IMR-90 (cell line): Measurements from ENCODE around the gene MTUS2. TPM values are rescaled to one million over a fixed set of nuclear protein-coding genes. Genes with fewer than 3 reads are reported as not detected.

Experiments used
- ATAC-seq: fragments of 200-7000 bp; cut with Tn5 transposase; 2 replicates; pipeline ENCODE4 v1.9.1; 2020; ENCODE audit warnings: low read depth, mild to moderate bottlenecking, moderate library complexity
- BruUV-seq: library from RNA; stranded (reverse); fragments of 400-500 nt; replicated peaks from 2 replicates; lab custom pipeline; 2021; lab: Mats Ljungman, UMichigan
- CTCF ChIA-PET: fragments of 300-600 bp; formaldehyde crosslinking; extraction: SDS; loops from one replicate; lab custom pipeline; 2021; ENCODE audit warnings: antibody characterized with exemption; lab: Yijun Ruan, JAX
- POLR2A ChIA-PET: fragments of 300-600 bp; sonication (Branson Sonifier 250); formaldehyde crosslinking; loops from one replicate; lab custom pipeline; 2022; ENCODE audit warnings: antibody characterized with exemption; ENCODE audit not compliant: unreplicated experiment; lab: Charles Lee
- DNase-seq: peaks from one replicate; pipeline ENCODE4 v3.0.0; 2013
- H2AFZ ChIP-seq: replicated peaks from 2 replicates; pipeline ENCODE3; 2013; ENCODE audit warnings: low read length, mild to moderate bottlenecking; ENCODE audit not compliant: poor library complexity
- H2AK5ac ChIP-seq: 2 replicates; pipeline ENCODE4 v1.6.1; 2013; ENCODE audit warnings: low read depth, low read length, inconsistent platforms
- H2AK9ac ChIP-seq: replicated peaks from 2 replicates; pipeline ENCODE3; 2013; ENCODE audit warnings: mild to moderate bottlenecking, low read depth, low read length, moderate library complexity; ENCODE audit not compliant: poor library complexity
- H2BK120ac ChIP-seq: 2 replicates; pipeline ENCODE4 v1.6.1; 2013; ENCODE audit warnings: low read depth, low read length, inconsistent platforms
- H2BK15ac ChIP-seq: 3 replicates; pipeline ENCODE4 v1.6.1; 2013; ENCODE audit warnings: low read depth, low read length, inconsistent platforms
- H2BK20ac ChIP-seq: 2 replicates; pipeline ENCODE4 v1.6.1; 2013; ENCODE audit warnings: low read depth, mild to moderate bottlenecking, inconsistent platforms, low read length, moderate library complexity
- H2BK5ac ChIP-seq: 2 replicates; pipeline ENCODE4 v1.6.1; 2013; ENCODE audit warnings: mild to moderate bottlenecking, low read depth, low read length, inconsistent platforms; ENCODE audit not compliant: poor library complexity, severe bottlenecking
- H3K14ac ChIP-seq: replicated peaks from 2 replicates; pipeline ENCODE4 v1.6.1; 2013; ENCODE audit warnings: low read depth, low read length, inconsistent platforms
- H3K18ac ChIP-seq: 2 replicates; pipeline ENCODE4 v1.6.1; 2013; ENCODE audit warnings: low read depth, low read length, control low read depth
- H3K23ac ChIP-seq: 2 replicates; pipeline ENCODE4 v1.6.1; 2013; ENCODE audit warnings: low read depth, low read length, inconsistent platforms
- H3K27ac ChIP-seq: 2 replicates; pipeline ENCODE4 v1.5.1; 2013; ENCODE audit warnings: mild to moderate bottlenecking, control low read depth, low read length; ENCODE audit not compliant: insufficient read depth
- H3K27me3 ChIP-seq: 2 replicates; pipeline ENCODE4 v1.6.1; 2013; ENCODE audit warnings: low read length; ENCODE audit not compliant: control insufficient read depth, insufficient read depth
- H3K36me3 ChIP-seq: 2 replicates; pipeline ENCODE4 v1.6.1; 2013; ENCODE audit warnings: low read length, mixed read lengths; ENCODE audit not compliant: control insufficient read depth, insufficient read depth
- H3K4ac ChIP-seq: 2 replicates; pipeline ENCODE4 v1.6.1; 2013; ENCODE audit warnings: low read depth, low read length, inconsistent platforms
- H3K4me1 ChIP-seq: 2 replicates; pipeline ENCODE4 v1.6.1; 2013; ENCODE audit warnings: low read length, mixed read lengths; ENCODE audit not compliant: control insufficient read depth, insufficient read depth
- H3K4me2 ChIP-seq: 2 replicates; pipeline ENCODE4 v1.6.1; 2013; ENCODE audit warnings: low read depth, mild to moderate bottlenecking, control low read depth, low read length, moderate library complexity
- H3K4me3 ChIP-seq: 2 replicates; pipeline ENCODE4 v1.5.1; 2013; ENCODE audit warnings: low read depth, mild to moderate bottlenecking, control low read depth, low read length, moderate library complexity; ENCODE audit not compliant: insufficient read depth
- H3K56ac ChIP-seq: 2 replicates; pipeline ENCODE4 v1.6.1; 2013; ENCODE audit warnings: low read length, inconsistent platforms; ENCODE audit not compliant: insufficient read depth; ENCODE audit errors: extremely low read depth
- H3K79me1 ChIP-seq, 2 experiments: 2 replicates each; pipeline ENCODE4 v1.6.1; 2013; ENCODE audit warnings: low read length in 2 of 2, inconsistent platforms in 1 of 2, low read depth in 1 of 2
- H3K9ac ChIP-seq: 2 replicates; pipeline ENCODE4 v1.6.1; 2013; ENCODE audit warnings: low read depth, low read length, control low read depth
- H3K9me1 ChIP-seq: 2 replicates; pipeline ENCODE4 v1.6.1; 2013; ENCODE audit warnings: low read length, inconsistent platforms; ENCODE audit not compliant: insufficient read depth
- H3K9me3 ChIP-seq: 2 replicates; pipeline ENCODE4 v1.6.1; 2013; ENCODE audit warnings: low read length; ENCODE audit not compliant: control insufficient read depth, insufficient read depth
- H4K20me1 ChIP-seq: 2 replicates; pipeline ENCODE4 v1.6.1; 2013; ENCODE audit warnings: low read length, inconsistent platforms; ENCODE audit not compliant: insufficient read depth
- H4K5ac ChIP-seq: 2 replicates; pipeline ENCODE4 v1.6.1; 2013; ENCODE audit warnings: mild to moderate bottlenecking, low read depth, low read length, control low read depth
- H4K8ac ChIP-seq, 2 experiments: 2 replicates each; pipeline ENCODE4 v1.6.1; 2013; ENCODE audit warnings: low read depth in 2 of 2, low read length in 2 of 2, control low read depth in 1 of 2, inconsistent platforms in 1 of 2
- H4K91ac ChIP-seq: 2 replicates; pipeline ENCODE4 v1.6.1; 2013; ENCODE audit warnings: low read depth, low read length, inconsistent platforms; ENCODE audit not compliant: insufficient read depth
- BHLHE40 ChIP-seq: fragments of 150-350 bp; IDR thresholded peaks from 2 replicates; pipeline ENCODE4 v1.6.1; 2016; ENCODE audit warnings: mild to moderate bottlenecking, low read depth, low read length
- CEBPB ChIP-seq: IDR thresholded peaks from 2 replicates; pipeline ENCODE4 v1.6.1; 2012; ENCODE audit warnings: low read depth, low read length, improper control_type of control experiment
- FOS ChIP-seq: fragments of 150-350 bp; IDR thresholded peaks from 2 replicates; pipeline ENCODE4 v1.6.1; 2016; ENCODE audit warnings: low read depth, low read length
- MXI1 ChIP-seq: IDR thresholded peaks from 2 replicates; pipeline ENCODE4 v1.6.1; 2012; ENCODE audit warnings: low read depth, mild to moderate bottlenecking, low read length, moderate library complexity, borderline replicate concordance
- POLR2A ChIP-seq: IDR thresholded peaks from 2 replicates; pipeline ENCODE4 v1.6.1; 2012; ENCODE audit warnings: mild to moderate bottlenecking, low read depth, low read length
- RAD21 ChIP-seq: IDR thresholded peaks from 2 replicates; pipeline ENCODE4 v1.6.1; 2012; ENCODE audit warnings: low read length, improper control_type of control experiment
- RFX5 ChIP-seq: IDR thresholded peaks from 2 replicates; pipeline ENCODE4 v1.8.0; 2012; ENCODE audit warnings: low read depth, mild to moderate bottlenecking, low read length, moderate library complexity
- SMC3 ChIP-seq: fragments of 150-350 bp; IDR thresholded peaks from 2 replicates; pipeline ENCODE4 v1.6.1; 2016; ENCODE audit warnings: low read depth, mild to moderate bottlenecking, antibody characterized with exemption, low read length, moderate library complexity
- WGBS, 2 experiments: methylation state at CpG; one replicate each; pipeline versions ENCODE4 v1.1.5 to v1.1.7; 2013; ENCODE audit warnings: missing lambda C conversion rate in 2 of 2; ENCODE audit not compliant: insufficient read length in 1 of 2; ENCODE audit errors: extremely low coverage in 2 of 2; 5-methylcytosine and 5-hydroxymethylcytosine counted together
- dilution Hi-C: fragments of 300-500 bp; cut with HindIII; formaldehyde crosslinking; loops from one replicate; pipeline ENCODE4 v1.14.3; 2018; ENCODE audit warnings: low sequenced_read_pairs; ENCODE audit not compliant: unreplicated experiment
- in situ Hi-C: fragments of 300-500 bp; cut with MboI; formaldehyde crosslinking; loops from 3 replicates; pipeline ENCODE4 v1.14.3; 2019; ENCODE audit warnings: low sequenced_read_pairs, inconsistent platforms, mixed read lengths
- intact Hi-C: fragments of 100-400 bp; cut with micrococcal nuclease; formaldehyde crosslinking; loops from 2 replicates; pipeline ENCODE4 v1.10.0; 2022
- polyA plus RNA-seq, 3 experiments: library from polyadenylated mRNA; depleted of rRNA; stranded (reverse); fragments of >200 nt; gene quantifications; 2 replicates each; pipeline ENCODE4 v1.2.3, GENCODE V29; 2012; ENCODE audit warnings: low replicate concordance in 1 of 3
- total RNA-seq: library from RNA; depleted of rRNA; stranded (reverse); fragments of >200 nt; gene quantifications from 2 replicates; pipeline ENCODE4 v1.2.3, GENCODE V29; 2012
- TF ChIP-seq, protein P1 (sequence below): conservative IDR thresholded peaks from 2 replicates; pipeline ENCODE4 v1.5.1; 2012; ENCODE audit warnings: mild to moderate bottlenecking, low read depth, low read length, improper control_type of control experiment

Gene MTUS2
- total and polyA plus RNA-seq, 2 of the 4 experiments (the other 2 are of a cell fraction), result under 0.01 to 0.02 TPM

DNA sequence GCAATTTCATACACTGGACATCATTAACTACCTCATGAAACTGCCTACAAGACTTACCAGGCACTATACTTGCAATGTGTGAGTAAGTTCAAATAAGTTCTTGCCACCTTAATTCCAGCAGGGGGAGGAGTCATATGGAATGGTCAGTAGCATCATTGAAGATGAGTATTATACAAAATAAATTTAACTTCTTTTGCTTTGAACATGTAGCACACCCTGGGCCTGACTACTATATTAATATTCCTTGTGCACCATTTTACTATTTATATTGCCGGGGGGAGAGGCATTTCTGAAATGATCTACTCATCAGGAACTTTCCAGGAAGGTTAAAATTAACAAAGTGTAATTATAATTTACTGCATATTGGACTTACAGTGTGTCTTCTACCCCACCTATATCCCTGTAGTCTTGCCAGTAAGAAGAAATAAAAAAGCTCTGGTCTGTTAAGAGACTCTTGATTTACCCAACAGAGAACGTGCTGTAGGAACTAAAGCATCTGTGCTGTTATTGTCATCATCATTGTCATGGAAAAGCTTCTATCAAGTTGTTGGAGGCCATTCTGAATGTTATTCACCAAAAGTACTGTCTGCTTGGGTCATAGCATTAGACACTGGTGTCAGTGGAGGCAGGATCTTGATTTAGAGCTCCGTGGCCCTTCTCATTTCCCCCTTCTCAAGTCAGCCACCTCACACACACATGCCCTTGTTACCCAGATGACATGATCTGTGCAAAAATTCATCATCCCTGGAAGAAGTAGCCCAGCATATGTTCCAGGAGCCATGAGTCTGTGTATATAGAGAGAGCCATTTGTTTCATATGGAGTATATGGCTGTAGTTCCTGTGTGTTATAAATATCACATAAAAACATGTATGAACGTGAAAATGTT lies 147.1 kb downstream of the MTUS2 start:
- intact Hi-C loops (no loop called here), in situ Hi-C loops (no loop called here), dilution Hi-C loops (no loop called here)
- Histone ChIP-seq H3K9me1 (no peaks in the 10 kb centered on the region), H3K36me3 (no peaks in the 10 kb centered on the region), H3K14ac (no peak overlapping the region), H2AK9ac (no peak overlapping the region), H3K56ac (no peak overlapping the region), H4K5ac (no peak overlapping the region), H2BK120ac (no peak overlapping the region), H3K18ac (no peak overlapping the region), H3K4ac (no peak overlapping the region), H3K23ac (no peak overlapping the region), H3K4me1 (no peaks in the 10 kb centered on the region), H3K4me3 (no peak overlapping the region), H3K4me2 (no peak overlapping the region), H4K8ac (no peak overlapping the region), H2BK20ac (no peak overlapping the region), H2BK5ac (no peak overlapping the region), H3K9me3 (peaks cover 8% of the 10 kb centered on the region; the same call in 1 of the 2 replicates), H3K27ac (no peak overlapping the region), H2BK15ac (no peak overlapping the region), H4K20me1 (no peaks in the 10 kb centered on the region), H2AK5ac (no peak overlapping the region), H3K27me3 (no peaks in the 10 kb centered on the region), H2AFZ (no peak overlapping the region), H4K91ac (no peak overlapping the region), H3K79me1 (no peaks in the 10 kb centered on the region), H3K9ac (no peak overlapping the region)
- no peak for DNase-seq
- BruUV-seq, result no TSS peak
- ChIA-PET POLR2A (no interaction called here), CTCF (no interaction called here)
- no CpG with 5 or more reads among the region's 4 CpGs for WGBS, 2 experiments
- ATAC-seq, result no peak
- TF ChIP-seq FOS (no peak), RFX5 (no peak), POLR2A (no peak), SMC3 (no peak), MXI1 (no peak), BHLHE40 (no peak), RAD21 (no peak), CEBPB (no peak)
- TF ChIP-seq, protein P1, sequence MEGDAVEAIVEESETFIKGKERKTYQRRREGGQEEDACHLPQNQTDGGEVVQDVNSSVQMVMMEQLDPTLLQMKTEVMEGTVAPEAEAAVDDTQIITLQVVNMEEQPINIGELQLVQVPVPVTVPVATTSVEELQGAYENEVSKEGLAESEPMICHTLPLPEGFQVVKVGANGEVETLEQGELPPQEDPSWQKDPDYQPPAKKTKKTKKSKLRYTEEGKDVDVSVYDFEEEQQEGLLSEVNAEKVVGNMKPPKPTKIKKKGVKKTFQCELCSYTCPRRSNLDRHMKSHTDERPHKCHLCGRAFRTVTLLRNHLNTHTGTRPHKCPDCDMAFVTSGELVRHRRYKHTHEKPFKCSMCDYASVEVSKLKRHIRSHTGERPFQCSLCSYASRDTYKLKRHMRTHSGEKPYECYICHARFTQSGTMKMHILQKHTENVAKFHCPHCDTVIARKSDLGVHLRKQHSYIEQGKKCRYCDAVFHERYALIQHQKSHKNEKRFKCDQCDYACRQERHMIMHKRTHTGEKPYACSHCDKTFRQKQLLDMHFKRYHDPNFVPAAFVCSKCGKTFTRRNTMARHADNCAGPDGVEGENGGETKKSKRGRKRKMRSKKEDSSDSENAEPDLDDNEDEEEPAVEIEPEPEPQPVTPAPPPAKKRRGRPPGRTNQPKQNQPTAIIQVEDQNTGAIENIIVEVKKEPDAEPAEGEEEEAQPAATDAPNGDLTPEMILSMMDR, result no peak
